B cell (primary cell): ENCODE data around the gene ZC3H18. TPM values are rescaled to one million over a fixed set of nuclear protein-coding genes. Genes with fewer than 3 reads are reported as not detected.

ENCODE experiments used
- ATAC-seq: fragments of 200-7000 bp; cut with Tn5 transposase; one replicate; pipeline ENCODE4 v1.10.0; 2021; ENCODE audit warnings: low read depth, mild to moderate bottlenecking, moderate number of reproducible peaks, moderate library complexity
- CTCF ChIA-PET: fragments of 350-600 bp; sonication (Branson Sonifier 250); formaldehyde crosslinking; loops from one replicate; lab custom pipeline; 2021; ENCODE audit warnings: antibody characterized with exemption, inconsistent platforms; lab: Charles Lee
- POLR2A ChIA-PET: fragments of 350-600 bp; sonication (Branson Sonifier 250); formaldehyde crosslinking; loops from one replicate; lab custom pipeline; 2021; ENCODE audit warnings: antibody characterized with exemption; lab: Charles Lee
- DNase-seq: peaks from one replicate; pipeline ENCODE4 v3.0.0; 2013
- H2AFZ ChIP-seq: 2 replicates; pipeline ENCODE4 v1.6.1; 2012; ENCODE audit warnings: mild to moderate bottlenecking, low read depth, low read length; ENCODE audit not compliant: insufficient read depth, poor library complexity, severe bottlenecking
- H3K27ac ChIP-seq, 2 donors: 1 replicate in 1 of 2; 2 replicates in 1 of 2; pipeline ENCODE4 v1.5.1; 2012 to 2013; ENCODE audit warnings: low read length in 2 of 2, mild to moderate bottlenecking in 2 of 2, moderate library complexity in 1 of 2
- H3K27me3 ChIP-seq, 4 experiments: fragments of 200-600 bp in 1 of 4; sonication (generic) in 1 of 4; replicated peaks in 1 of 4; 1 replicate in 2 of 4; 2 replicates in 2 of 4; pipeline versions ENCODE4 v1.6.1 to v1.7.0; 2013 to 2016; ENCODE audit warnings: low read length in 3 of 4, mild to moderate bottlenecking in 2 of 4, mixed read lengths in 1 of 4, moderate library complexity in 1 of 4; ENCODE audit not compliant: insufficient read depth in 4 of 4, control insufficient read depth in 3 of 4; ENCODE audit errors: control extremely low read depth in 1 of 4
- H3K36me3 ChIP-seq, 2 experiments: replicated peaks in 1 of 2; 1 replicate in 1 of 2; 2 replicates in 1 of 2; pipeline versions ENCODE4 v1.6.1 to v1.7.1; 2013; ENCODE audit warnings: low read length in 1 of 2; ENCODE audit not compliant: insufficient read depth in 2 of 2, control insufficient read depth in 1 of 2; ENCODE audit errors: control extremely low read depth in 1 of 2, extremely low read depth in 1 of 2
- H3K4me1 ChIP-seq, 2 donors: fragments of 200-600 bp in 1 of 2; sonication (generic) in 1 of 2; 1 replicate in 1 of 2; 2 replicates in 1 of 2; pipeline versions ENCODE4 v1.5.1 to v1.6.1; 2013 to 2017; ENCODE audit warnings: low read length in 2 of 2; ENCODE audit not compliant: control insufficient read depth in 2 of 2, insufficient read depth in 2 of 2
- H3K4me2 ChIP-seq: replicated peaks from 2 replicates; pipeline ENCODE3; 2012; ENCODE audit warnings: mild to moderate bottlenecking, low read depth, low read length; ENCODE audit not compliant: poor library complexity, severe bottlenecking
- H3K4me3 ChIP-seq, 5 experiments: fragments of 200-600 bp in 1 of 5; sonication (generic) in 1 of 5; 1 replicate in 3 of 5; 2 replicates in 2 of 5; pipeline versions ENCODE4 v1.5.1 to v1.7.0; 2011 to 2016; ENCODE audit warnings: low read length in 4 of 5, mild to moderate bottlenecking in 4 of 5, low read depth in 2 of 5, control low read depth in 1 of 5, moderate library complexity in 1 of 5; ENCODE audit not compliant: insufficient read depth in 1 of 5; ENCODE audit errors: control extremely low read depth in 1 of 5, extremely low read depth in 1 of 5
- H3K79me2 ChIP-seq: fragments of 200-600 bp; sonication (generic); one replicate; pipeline ENCODE4 v1.6.0; 2016; ENCODE audit warnings: low read length; ENCODE audit not compliant: control insufficient read depth, insufficient read depth
- H3K9ac ChIP-seq: fragments of 200-600 bp; sonication (generic); 2 replicates; pipeline ENCODE4 v1.6.1; 2017; ENCODE audit warnings: mild to moderate bottlenecking, low read length, moderate library complexity
- H3K9me3 ChIP-seq, 3 donors: one replicate each; pipeline versions ENCODE4 v1.6.1 to v1.7.1; 2013; ENCODE audit warnings: low read length in 2 of 3; ENCODE audit not compliant: control insufficient read depth in 2 of 3, insufficient read depth in 1 of 3; ENCODE audit errors: control extremely low read depth in 1 of 3
- H4K20me1 ChIP-seq: 2 replicates; pipeline ENCODE4 v1.6.0; 2012; ENCODE audit warnings: mild to moderate bottlenecking, low read length; ENCODE audit not compliant: insufficient read depth, control insufficient read depth, poor library complexity, severe bottlenecking
- H3K27ac Mint-ChIP-seq: one replicate; pipeline ENCODE4 v1.8.0; 2021; ENCODE audit warnings: mixed read lengths
- H3K27me3 Mint-ChIP-seq: one replicate; pipeline ENCODE4 v1.8.0; 2021; ENCODE audit warnings: mixed read lengths
- H3K4me1 Mint-ChIP-seq: one replicate; pipeline ENCODE4 v1.8.0; 2021; ENCODE audit warnings: mixed read lengths
- H3K4me3 Mint-ChIP-seq: one replicate; pipeline ENCODE4 v1.8.0; 2021; ENCODE audit warnings: mixed read lengths
- H3K9me3 Mint-ChIP-seq: one replicate; pipeline ENCODE4 v1.8.0; 2022; ENCODE audit warnings: mixed read lengths; ENCODE audit not compliant: insufficient read depth
- CTCF ChIP-seq: fragments of 200-600 bp; IDR thresholded peaks from one replicate; pipeline ENCODE4 v1.8.0; 2022; ENCODE audit warnings: antibody characterized with exemption, mild to moderate bottlenecking
- EZH2 ChIP-seq: IDR thresholded peaks from 2 replicates; pipeline ENCODE4 v1.6.1; 2012; ENCODE audit warnings: borderline replicate concordance, low read depth, mild to moderate bottlenecking, moderate library complexity, low read length; ENCODE audit not compliant: insufficient read depth, poor library complexity, severe bottlenecking
- WGBS: methylation state at CpG from one replicate; pipeline ENCODE4 v1.1.5; 2013; ENCODE audit warnings: missing lambda C conversion rate; ENCODE audit not compliant: insufficient coverage; 5-methylcytosine and 5-hydroxymethylcytosine counted together
- intact Hi-C: fragments of 100-400 bp; cut with micrococcal nuclease; formaldehyde crosslinking; loops from one replicate; pipeline ENCODE4 v1.10.0; 2022
- polyA plus RNA-seq: library from polyadenylated mRNA; depleted of rRNA; stranded (reverse); fragments of >200 nt; gene quantifications from 2 replicates; pipeline ENCODE4 v1.2.3, GENCODE V29; 2012
- total RNA-seq, 2 donors: library from RNA; stranded (reverse); fragments of 120-200 nt in 1 of 2; gene quantifications; 1 replicate in 1 of 2; 2 replicates in 1 of 2; pipeline versions ENCODE4 v1.2.3 to v1.2.4, GENCODE V29; 2013 to 2022

The ZC3H18 gene
- total and polyA plus RNA-seq, 2 donors (not counting 1 experiment from before 2014, with no cell fraction given), result 40.4 to 74.2 TPM

GRCh38 chr16:88533932-88534637 is 36.1 kb upstream of the ZC3H18 start:
- H3K27ac ChIP-seq, result peak overlapping the region in 1 of 2 donors; percentile 66
- H2AFZ ChIP-seq, result peak overlapping the region; percentile 81
- TF ChIP-seq CTCF, result no peak
- H3K9ac ChIP-seq, result peak overlapping the region; percentile 68
- no peaks in the 10 kb centered on the region for H3K9me3 ChIP-seq
- peaks cover 0 to 4% (median 0%) of the 10 kb centered on the region in 4 experiments for H3K27me3 ChIP-seq
- H3K4me3 ChIP-seq, result peak overlapping the region; percentile 18 to 79 (median 55)
- H3K4me1 Mint-ChIP-seq, result peaks cover 10% of the 10 kb centered on the region
- H3K27ac Mint-ChIP-seq, result no peak overlapping the region
- H3K4me3 Mint-ChIP-seq, result peak overlapping the region; percentile 64
- no peaks in the 10 kb centered on the region for H3K27me3 Mint-ChIP-seq
- no peaks in the 10 kb centered on the region for H3K9me3 Mint-ChIP-seq
- peaks cover 8 to 11% of the 10 kb centered on the region in 2 donors for H3K4me1 ChIP-seq
- H4K20me1 ChIP-seq, result peaks cover 11% of the 10 kb centered on the region
- ChIA-PET CTCF (no interaction called here), POLR2A (interaction anchor here (0.8 to 1.2 kb wide), 2 partner anchors 36 to 81 kb away, joined by 3 to 4 read pairs; partner anchors contain the start of genes ZC3H18 and ZFPM1)
- peak; percentile 89 for DNase-seq
- intact Hi-C loops, result loop anchor here (1.0 kb wide), 2 partner anchors 36 to 82 kb away; partner anchors contain the start of gene ZC3H18
- ATAC-seq, result peak; percentile 81
- WGBS, result 14% methylated on average over 114 of the region's 114 CpGs
- peak overlapping the region; percentile 78 for H3K4me2 ChIP-seq
- peaks cover 0 to 2% of the 10 kb centered on the region in 2 experiments for H3K36me3 ChIP-seq
- H3K79me2 ChIP-seq, result peaks cover 10% of the 10 kb centered on the region

- Mint-ChIP-seq H3K27ac (peak overlapping the region; percentile 80), H3K9me3 (no peaks in the 10 kb centered on the region), H3K4me3 (peak overlapping the region; percentile 82), H3K4me1 (peaks cover 10% of the 10 kb centered on the region), H3K27me3 (no peaks in the 10 kb centered on the region)
- peak; percentile 48 for DNase-seq
- Histone ChIP-seq H3K4me1 (peaks cover 8 to 11% of the 10 kb centered on the region in 2 donors), H2AFZ (peak overlapping the region; percentile 28), H3K36me3 (peaks cover 0 to 2% of the 10 kb centered on the region in 2 experiments), H3K27me3 (peaks cover 0 to 11% (median 3%) of the 10 kb centered on the region in 4 experiments), H3K27ac (no peak overlapping the region), H3K9me3 (no peaks in the 10 kb centered on the region), H3K9ac (peak overlapping the region; percentile 68), H3K79me2 (peaks cover 10% of the 10 kb centered on the region), H4K20me1 (peaks cover 11% of the 10 kb centered on the region), H3K4me2 (peak overlapping the region; percentile 78), H3K4me3 (peak overlapping the region in 4 of 5 experiments; percentile 8 to 79 (median 60))
- intact Hi-C loops, result loop anchor here (1.0 kb wide), 2 partner anchors 36 to 82 kb away; partner anchors contain the start of gene ZC3H18
- WGBS, result 33% methylated on average over 57 of the region's 65 CpGs
- POLR2A ChIA-PET, result interaction anchor here (0.8 kb wide), 1 partner anchor 82 kb away, joined by 4 read pairs; the partner anchor contains the start of gene ZFPM1
- CTCF ChIA-PET, result no interaction called here
- no peak for TF ChIP-seq EZH2
- no peak for TF ChIP-seq CTCF
- peak; percentile 31 for ATAC-seq
Measured at GRCh38 chr16:88534638-88535190, 35.5 kb upstream of the ZC3H18 start.
